ENCODE results near the gene RNF144A.

DNA sequence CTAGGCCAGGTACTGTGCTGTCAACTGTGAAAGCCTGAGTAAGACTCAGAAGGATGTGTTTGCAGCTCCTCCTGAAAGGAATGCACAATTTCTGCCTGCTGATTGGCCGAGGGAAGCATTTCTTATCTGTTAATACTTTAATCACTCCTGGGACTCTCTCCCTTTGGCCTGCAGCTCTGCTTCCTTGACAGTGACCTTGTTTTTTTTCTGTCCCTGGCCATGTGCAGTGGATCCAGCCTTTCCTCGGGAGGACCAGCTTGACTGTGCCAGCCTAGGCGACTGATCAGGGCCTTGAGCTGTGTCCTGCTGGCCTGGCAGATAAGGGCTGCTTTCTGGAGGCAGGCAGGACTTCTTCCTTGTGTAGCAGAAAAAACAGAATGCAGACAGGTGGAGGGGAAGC lies 10.0 kb downstream of the RNF144A start:
- TF ChIP-seq, protein P1, sequence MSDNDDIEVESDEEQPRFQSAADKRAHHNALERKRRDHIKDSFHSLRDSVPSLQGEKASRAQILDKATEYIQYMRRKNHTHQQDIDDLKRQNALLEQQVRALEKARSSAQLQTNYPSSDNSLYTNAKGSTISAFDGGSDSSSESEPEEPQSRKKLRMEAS (IDR thresholded peaks at IDR 0.05) = no peak
- TF ChIP-seq EP300 (IDR thresholded peaks at IDR 0.05; ENCODE audit: borderline replicate concordance) (no peak), RAD21 (IDR thresholded peaks at IDR 0.05; ENCODE audit: low read depth) (no peak), CEBPB (IDR thresholded peaks at IDR 0.05) (no peak), TCF12 (IDR thresholded peaks at IDR 0.05; ENCODE audit: low read depth) (no peak), CREB1 (IDR thresholded peaks at IDR 0.05; ENCODE audit: low read depth) (no peak)
- TF ChIP-seq, protein P2, sequence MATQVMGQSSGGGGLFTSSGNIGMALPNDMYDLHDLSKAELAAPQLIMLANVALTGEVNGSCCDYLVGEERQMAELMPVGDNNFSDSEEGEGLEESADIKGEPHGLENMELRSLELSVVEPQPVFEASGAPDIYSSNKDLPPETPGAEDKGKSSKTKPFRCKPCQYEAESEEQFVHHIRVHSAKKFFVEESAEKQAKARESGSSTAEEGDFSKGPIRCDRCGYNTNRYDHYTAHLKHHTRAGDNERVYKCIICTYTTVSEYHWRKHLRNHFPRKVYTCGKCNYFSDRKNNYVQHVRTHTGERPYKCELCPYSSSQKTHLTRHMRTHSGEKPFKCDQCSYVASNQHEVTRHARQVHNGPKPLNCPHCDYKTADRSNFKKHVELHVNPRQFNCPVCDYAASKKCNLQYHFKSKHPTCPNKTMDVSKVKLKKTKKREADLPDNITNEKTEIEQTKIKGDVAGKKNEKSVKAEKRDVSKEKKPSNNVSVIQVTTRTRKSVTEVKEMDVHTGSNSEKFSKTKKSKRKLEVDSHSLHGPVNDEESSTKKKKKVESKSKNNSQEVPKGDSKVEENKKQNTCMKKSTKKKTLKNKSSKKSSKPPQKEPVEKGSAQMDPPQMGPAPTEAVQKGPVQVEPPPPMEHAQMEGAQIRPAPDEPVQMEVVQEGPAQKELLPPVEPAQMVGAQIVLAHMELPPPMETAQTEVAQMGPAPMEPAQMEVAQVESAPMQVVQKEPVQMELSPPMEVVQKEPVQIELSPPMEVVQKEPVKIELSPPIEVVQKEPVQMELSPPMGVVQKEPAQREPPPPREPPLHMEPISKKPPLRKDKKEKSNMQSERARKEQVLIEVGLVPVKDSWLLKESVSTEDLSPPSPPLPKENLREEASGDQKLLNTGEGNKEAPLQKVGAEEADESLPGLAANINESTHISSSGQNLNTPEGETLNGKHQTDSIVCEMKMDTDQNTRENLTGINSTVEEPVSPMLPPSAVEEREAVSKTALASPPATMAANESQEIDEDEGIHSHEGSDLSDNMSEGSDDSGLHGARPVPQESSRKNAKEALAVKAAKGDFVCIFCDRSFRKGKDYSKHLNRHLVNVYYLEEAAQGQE (IDR thresholded peaks at IDR 0.05; ENCODE audit: low read depth) = no peak
- TF ChIP-seq, protein P3, sequence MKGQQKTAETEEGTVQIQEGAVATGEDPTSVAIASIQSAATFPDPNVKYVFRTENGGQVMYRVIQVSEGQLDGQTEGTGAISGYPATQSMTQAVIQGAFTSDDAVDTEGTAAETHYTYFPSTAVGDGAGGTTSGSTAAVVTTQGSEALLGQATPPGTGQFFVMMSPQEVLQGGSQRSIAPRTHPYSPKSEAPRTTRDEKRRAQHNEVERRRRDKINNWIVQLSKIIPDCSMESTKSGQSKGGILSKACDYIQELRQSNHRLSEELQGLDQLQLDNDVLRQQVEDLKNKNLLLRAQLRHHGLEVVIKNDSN (IDR thresholded peaks at IDR 0.05) = no peak

Measured in Ishikawa (cell line).